ENCODE measurements around the gene ZNF326.
"Not testable (repeated sequence)": the region's sequence is repeated elsewhere in the genome, so short reads cannot be mapped to it uniquely, and the experiment has no call there.

ZNF326 gene

DNA sequence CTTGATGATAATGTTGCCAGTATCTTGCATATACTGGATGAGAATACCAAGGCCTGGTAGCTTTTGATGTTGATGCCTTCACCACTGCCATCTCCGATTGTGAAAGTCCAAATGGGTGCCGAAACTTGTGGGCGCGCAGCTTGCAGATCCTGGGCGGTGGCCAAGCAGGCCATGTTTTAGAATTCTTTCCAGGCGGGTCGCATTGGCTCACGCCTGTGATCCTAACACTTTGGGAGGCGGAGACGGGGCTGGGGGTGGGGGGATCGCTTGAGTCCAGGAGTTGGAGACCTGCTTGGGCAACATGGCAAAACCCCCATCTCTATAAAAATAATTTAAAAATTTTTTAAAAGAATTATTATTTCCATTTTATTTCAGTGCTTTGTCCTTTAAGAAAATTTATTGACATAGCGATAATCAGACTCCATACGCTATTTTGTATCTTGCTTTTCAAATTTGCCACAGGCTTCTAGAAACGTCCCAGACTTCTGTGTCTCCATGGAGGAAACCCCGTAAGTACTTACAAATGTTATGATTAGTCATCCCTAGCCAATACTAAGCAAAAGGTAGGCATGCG is 592 bp upstream of the ZNF326 start:
- Histone ChIP-seq H3K79me2 (peaks cover 16% of the 10 kb centered on the region), H2AFZ (peak overlapping the region; percentile 78), H3K9me3 (ENCODE audit: control insufficient read depth, low read length) (no peaks in the 10 kb centered on the region), H3K27me3 (ENCODE audit: control insufficient read depth, insufficient read depth, low read length) (no peaks in the 10 kb centered on the region), H3K4me2 (ENCODE audit: low read length) (peak overlapping the region; percentile 78), H3K27ac (peak overlapping the region; percentile 88), H3K4me3 (ENCODE audit: low read depth, low read length) (peak overlapping the region; percentile 92), H3K4me1 (peaks cover 4% of the 10 kb centered on the region), H3K36me3 (ENCODE audit: control insufficient read depth, insufficient read depth, low read length) (no peaks in the 10 kb centered on the region), H3K9ac (no peak overlapping the region)
- TF ChIP-seq, protein P1, sequence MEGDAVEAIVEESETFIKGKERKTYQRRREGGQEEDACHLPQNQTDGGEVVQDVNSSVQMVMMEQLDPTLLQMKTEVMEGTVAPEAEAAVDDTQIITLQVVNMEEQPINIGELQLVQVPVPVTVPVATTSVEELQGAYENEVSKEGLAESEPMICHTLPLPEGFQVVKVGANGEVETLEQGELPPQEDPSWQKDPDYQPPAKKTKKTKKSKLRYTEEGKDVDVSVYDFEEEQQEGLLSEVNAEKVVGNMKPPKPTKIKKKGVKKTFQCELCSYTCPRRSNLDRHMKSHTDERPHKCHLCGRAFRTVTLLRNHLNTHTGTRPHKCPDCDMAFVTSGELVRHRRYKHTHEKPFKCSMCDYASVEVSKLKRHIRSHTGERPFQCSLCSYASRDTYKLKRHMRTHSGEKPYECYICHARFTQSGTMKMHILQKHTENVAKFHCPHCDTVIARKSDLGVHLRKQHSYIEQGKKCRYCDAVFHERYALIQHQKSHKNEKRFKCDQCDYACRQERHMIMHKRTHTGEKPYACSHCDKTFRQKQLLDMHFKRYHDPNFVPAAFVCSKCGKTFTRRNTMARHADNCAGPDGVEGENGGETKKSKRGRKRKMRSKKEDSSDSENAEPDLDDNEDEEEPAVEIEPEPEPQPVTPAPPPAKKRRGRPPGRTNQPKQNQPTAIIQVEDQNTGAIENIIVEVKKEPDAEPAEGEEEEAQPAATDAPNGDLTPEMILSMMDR (IDR thresholded peaks at IDR 0.05), result no peak

GRCh38 chr1:89995598-89996449 is 914 bp downstream of the ZNF326 start:
- Histone ChIP-seq H3K9ac (peak overlapping the region; percentile 81), H3K9me3 (ENCODE audit: control insufficient read depth, low read length) (no peaks in the 10 kb centered on the region), H3K36me3 (ENCODE audit: control insufficient read depth, insufficient read depth, low read length) (no peaks in the 10 kb centered on the region), H3K79me2 (peaks cover 19% of the 10 kb centered on the region), H3K4me1 (peaks cover 4% of the 10 kb centered on the region), H3K4me2 (ENCODE audit: low read length) (peak overlapping the region; percentile 78), H2AFZ (peak overlapping the region; percentile 84), H3K27ac (peak overlapping the region; percentile 88), H3K27me3 (ENCODE audit: control insufficient read depth, insufficient read depth, low read length) (no peaks in the 10 kb centered on the region), H3K4me3 (ENCODE audit: low read depth, low read length) (peak overlapping the region; percentile 92)
- TF ChIP-seq, protein P1 (IDR thresholded peaks at IDR 0.05), result no peak

GRCh38 chr1:89996450-89997110 is 1.7 kb downstream of the ZNF326 start:
- H3K36me3 ChIP-seq (ENCODE audit: control insufficient read depth, insufficient read depth, low read length), result no peaks in the 10 kb centered on the region
- no peaks in the 10 kb centered on the region for H3K27me3 ChIP-seq (ENCODE audit: control insufficient read depth, insufficient read depth, low read length)
- TF ChIP-seq, protein P1 (IDR thresholded peaks at IDR 0.05), result no peak
- H3K9ac ChIP-seq, result no peak overlapping the region
- peaks cover 4% of the 10 kb centered on the region for H3K4me1 ChIP-seq
- H3K4me3 ChIP-seq (ENCODE audit: low read depth, low read length), result peak overlapping the region; percentile 92
- H3K27ac ChIP-seq, result no peak overlapping the region
- H3K9me3 ChIP-seq (ENCODE audit: control insufficient read depth, low read length), result no peaks in the 10 kb centered on the region
- no peak overlapping the region for H2AFZ ChIP-seq
- H3K4me2 ChIP-seq (ENCODE audit: low read length), result peak overlapping the region; percentile 78
- H3K79me2 ChIP-seq, result peaks cover 20% of the 10 kb centered on the region

GRCh38 chr1:89997152-89997551 is 2.2 kb downstream of the ZNF326 start:
- H3K9me3 ChIP-seq (ENCODE audit: control insufficient read depth, low read length); H3K27me3 ChIP-seq (ENCODE audit: control insufficient read depth, insufficient read depth, low read length); H3K4me2 ChIP-seq (ENCODE audit: low read length); H3K4me1 ChIP-seq; H2AFZ ChIP-seq; H3K4me3 ChIP-seq (ENCODE audit: low read depth, low read length); H3K27ac ChIP-seq; H3K9ac ChIP-seq; H3K36me3 ChIP-seq (ENCODE audit: control insufficient read depth, insufficient read depth, low read length): not testable (repeated sequence)
- peaks cover 21% of the 10 kb centered on the region for H3K79me2 ChIP-seq

- Histone ChIP-seq H3K36me3 (ENCODE audit: control insufficient read depth, insufficient read depth, low read length) (no peaks in the 10 kb centered on the region), H3K4me2 (ENCODE audit: low read length) (no peak overlapping the region), H3K4me3 (ENCODE audit: low read depth, low read length) (no peak overlapping the region), H3K79me2 (peaks cover 22% of the 10 kb centered on the region), H3K9me3 (ENCODE audit: control insufficient read depth, low read length) (no peaks in the 10 kb centered on the region), H3K27me3 (ENCODE audit: control insufficient read depth, insufficient read depth, low read length) (no peaks in the 10 kb centered on the region), H3K27ac (no peak overlapping the region), H3K4me1 (peaks cover 4% of the 10 kb centered on the region), H2AFZ (no peak overlapping the region), H3K9ac (no peak overlapping the region)
- TF ChIP-seq, protein P1 (IDR thresholded peaks at IDR 0.05), result no peak
These were observed 3.4 kb downstream of the ZNF326 start for GRCh38 chr1:89998306-89998705.
